Measurements from ENCODE around the gene SRGAP1. TPM values are rescaled to one million over a fixed set of nuclear protein-coding genes. Genes with fewer than 3 reads are reported as not detected.

SRGAP1 gene
- total RNA-seq, 1 donor from 2014 or later: 16.0 TPM

DNA sequence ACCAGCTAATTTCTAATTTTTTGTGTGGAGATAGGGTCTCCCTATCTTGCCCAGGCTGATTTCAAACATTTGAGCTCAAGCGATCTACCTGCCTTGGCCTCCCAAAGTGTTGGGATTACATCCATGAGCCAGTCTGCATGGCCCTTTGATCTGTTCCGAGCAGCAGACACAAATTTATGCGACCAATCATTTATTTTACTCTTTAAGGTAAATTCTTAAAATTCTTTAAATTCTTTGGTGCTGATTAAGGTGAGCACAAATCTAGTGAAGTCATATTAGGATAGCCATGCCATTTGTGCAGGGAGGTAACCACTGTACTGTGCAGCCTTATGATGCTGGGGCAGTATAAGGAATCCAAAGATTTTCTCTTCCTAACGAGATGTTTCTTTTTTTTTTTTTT, 135.7 kb downstream of the SRGAP1 start:
- intact Hi-C loops (cut with DNase I): loop anchor here (5.0 kb wide), 1 partner anchor 1758 kb away; no protein-coding TSS in a partner anchor

DNA sequence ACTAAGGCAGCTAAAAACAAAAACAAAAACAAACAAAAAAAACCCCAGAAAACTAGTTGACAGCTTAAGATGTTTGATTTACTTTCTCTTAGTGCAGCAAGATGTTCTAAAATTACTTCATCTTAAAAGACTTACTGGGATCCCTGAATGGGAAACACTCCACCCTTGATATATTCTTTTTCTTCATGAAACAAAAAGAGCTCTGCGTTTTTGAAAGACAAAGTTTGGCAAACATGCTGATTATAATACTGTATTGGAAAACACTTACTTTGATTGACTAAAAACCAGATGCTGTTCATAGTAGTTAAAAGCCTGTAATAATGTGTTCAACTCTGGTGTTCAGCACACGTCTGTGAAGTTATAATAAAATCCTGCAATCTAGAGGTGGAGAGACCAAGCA, 136.8 kb downstream of the SRGAP1 start:
- DNase-seq (ENCODE audit: low spot score): no peak
- no peak for ATAC-seq
- intact Hi-C loops (cut with DNase I): loop anchor here (5.0 kb wide), 1 partner anchor 1759 kb away; no protein-coding TSS in a partner anchor

More for the DNA sequence above, 135.7 kb downstream of the SRGAP1 start:
- ATAC-seq (no peak), DNase-seq (ENCODE audit: low spot score) (no peak)

- intact Hi-C loops (cut with DNase I): loop anchor here (5.0 kb wide), 1 partner anchor 1760 kb away; no protein-coding TSS in a partner anchor
- DNase-seq (ENCODE audit: low spot score) (no peak), ATAC-seq (no peak)
Observed at GRCh38 chr12:63982604-63983295, 138.2 kb downstream of the SRGAP1 start.

DNA sequence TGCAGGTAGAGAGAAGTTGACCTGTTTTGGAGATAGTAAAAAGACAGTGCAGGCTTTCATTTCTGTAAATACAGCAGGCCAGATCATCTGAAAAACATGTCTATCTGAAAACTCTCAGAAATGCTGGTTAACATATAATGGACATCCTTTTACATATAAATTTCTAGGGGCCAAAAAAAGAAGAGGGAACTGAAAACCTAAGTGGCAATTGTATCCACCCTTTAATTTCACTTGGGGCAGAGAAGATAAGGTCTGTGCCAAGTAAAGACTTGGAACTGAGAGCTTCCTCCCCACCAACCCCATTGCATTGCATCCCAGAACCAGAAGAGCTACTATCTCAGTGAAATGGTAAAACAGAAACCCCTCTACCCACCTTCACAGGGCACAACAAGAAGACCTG, 141.0 kb downstream of the SRGAP1 start:
- intact Hi-C loops (cut with DNase I): loop anchor here (5.0 kb wide), 1 partner anchor 1563 kb away; no protein-coding TSS in a partner anchor
- ATAC-seq (no peak), DNase-seq (ENCODE audit: low spot score) (no peak)

DNA sequence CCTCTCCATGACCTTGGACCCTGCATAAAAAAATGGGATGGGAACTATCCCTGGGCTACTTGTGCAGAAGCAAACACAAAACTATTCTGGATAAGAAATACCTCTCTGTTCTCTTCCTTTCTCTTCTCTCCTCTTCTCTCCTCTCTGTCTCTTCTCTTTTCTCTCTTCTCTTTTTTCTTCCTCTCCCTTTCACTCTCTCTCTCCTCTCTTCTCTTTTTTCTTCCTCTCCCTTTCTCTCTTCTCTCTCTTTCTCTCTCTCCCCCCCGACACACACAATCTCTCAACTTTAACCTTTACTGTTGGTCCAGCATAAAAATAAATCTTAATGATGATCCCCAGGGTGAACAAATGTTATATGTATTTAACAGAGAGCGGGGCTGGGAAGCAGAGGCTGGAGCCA, 141.4 kb downstream of the SRGAP1 start:
- ATAC-seq (no peak), DNase-seq (ENCODE audit: low spot score) (no peak)
- intact Hi-C loops (cut with DNase I): loop anchor here (5.0 kb wide), 1 partner anchor 1564 kb away; no protein-coding TSS in a partner anchor

DNA sequence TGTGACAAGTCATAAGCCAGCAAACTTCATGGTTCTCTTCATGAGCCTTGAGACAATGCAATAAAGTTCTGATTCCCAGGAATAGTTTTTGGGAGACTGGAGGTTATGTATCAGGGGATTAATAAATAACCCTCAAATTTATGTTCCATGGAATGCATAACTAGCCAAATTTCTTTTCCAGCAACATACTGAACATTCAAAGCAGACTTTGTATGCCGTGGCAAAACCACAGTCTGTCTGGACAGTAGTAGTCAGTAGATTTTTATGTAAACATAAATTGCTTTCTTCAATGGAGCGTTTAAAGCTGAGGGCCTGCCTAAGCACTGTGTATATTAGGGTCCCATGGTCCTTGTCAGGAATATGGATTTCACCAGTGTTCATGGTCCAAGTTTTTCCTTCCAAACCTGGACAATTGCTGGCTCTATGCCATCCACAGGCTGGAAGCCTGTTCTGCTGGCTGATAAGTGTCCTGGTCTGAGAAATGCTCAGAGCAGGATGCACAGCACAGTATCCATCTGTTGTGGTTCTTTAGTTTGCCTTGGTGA, 144.9 kb downstream of the SRGAP1 start:
- ATAC-seq (peak; percentile 27), DNase-seq (ENCODE audit: low spot score) (no peak)
- intact Hi-C loops (cut with DNase I): loop anchor here (5.0 kb wide), 1 partner anchor 1567 kb away; no protein-coding TSS in a partner anchor

DNA sequence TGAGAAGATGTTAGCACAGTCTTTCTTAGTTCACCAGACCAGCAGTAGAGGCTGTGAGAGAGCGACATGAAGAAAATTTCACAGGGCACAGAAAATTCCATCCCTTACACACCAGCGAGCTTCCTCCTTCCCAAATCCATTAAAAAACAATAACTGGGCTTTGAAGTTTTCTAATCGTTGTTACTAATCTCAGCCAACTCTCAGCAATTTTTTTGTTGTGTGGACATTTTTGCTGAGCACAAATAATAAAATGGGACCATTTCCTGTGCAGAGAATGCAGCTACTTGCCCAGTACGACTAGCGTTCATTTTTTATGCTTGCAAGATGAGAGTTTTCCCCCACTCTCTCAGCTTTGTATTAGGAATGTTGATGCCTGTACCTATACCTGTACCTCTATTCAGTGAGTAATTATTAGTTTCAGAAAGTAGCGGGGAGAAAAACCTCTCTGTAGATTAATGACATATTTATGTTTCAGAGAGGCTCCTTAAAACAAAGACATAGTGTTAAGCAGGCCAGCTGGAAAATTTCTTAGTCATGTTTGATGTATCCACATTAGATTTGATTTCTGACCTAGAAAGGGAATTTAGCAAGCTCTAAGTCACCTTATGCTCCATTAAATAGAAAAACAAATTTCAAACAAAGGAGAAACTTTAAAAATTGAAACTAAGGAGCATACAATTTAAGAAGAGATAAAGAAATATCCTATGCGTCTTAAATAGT, 146.5 kb downstream of the SRGAP1 start:
- DNase-seq (ENCODE audit: low spot score) (no peak), ATAC-seq (peak; percentile 31)

GRCh38 chr12:63994704-63995103, 150.2 kb downstream of the SRGAP1 start:
- no peak for DNase-seq (ENCODE audit: low spot score)
- intact Hi-C loops (cut with DNase I): no loop called here
- no peak for ATAC-seq

More for the DNA sequence above, 146.5 kb downstream of the SRGAP1 start:
- intact Hi-C loops (cut with DNase I): no loop called here

DNA sequence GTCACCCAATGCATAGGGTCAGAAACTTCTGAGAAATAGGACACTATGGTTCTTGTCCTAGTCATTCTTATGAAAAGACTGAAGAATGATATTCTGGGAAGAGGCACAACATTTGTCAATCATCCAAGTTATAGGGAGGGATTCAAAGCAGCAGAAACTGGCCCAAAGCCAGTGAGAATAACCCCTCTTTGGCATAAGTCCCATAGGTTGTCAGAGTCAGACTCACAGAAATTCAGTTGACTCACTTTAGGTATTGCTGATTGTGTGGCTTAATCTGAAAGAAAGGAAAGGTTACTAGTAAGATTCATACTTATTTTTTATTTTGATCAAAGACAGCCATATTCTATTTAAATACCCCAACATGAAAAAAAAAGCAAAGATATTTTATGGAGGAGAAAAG, 151.0 kb downstream of the SRGAP1 start:
- no peak for ATAC-seq
- intact Hi-C loops (cut with DNase I): no loop called here
- no peak for DNase-seq (ENCODE audit: low spot score)

- ATAC-seq (no peak), DNase-seq (ENCODE audit: low spot score) (no peak)
- intact Hi-C loops (cut with DNase I): no loop called here
Observed at GRCh38 chr12:63996556-63996955, 152.1 kb downstream of the SRGAP1 start.

DNA sequence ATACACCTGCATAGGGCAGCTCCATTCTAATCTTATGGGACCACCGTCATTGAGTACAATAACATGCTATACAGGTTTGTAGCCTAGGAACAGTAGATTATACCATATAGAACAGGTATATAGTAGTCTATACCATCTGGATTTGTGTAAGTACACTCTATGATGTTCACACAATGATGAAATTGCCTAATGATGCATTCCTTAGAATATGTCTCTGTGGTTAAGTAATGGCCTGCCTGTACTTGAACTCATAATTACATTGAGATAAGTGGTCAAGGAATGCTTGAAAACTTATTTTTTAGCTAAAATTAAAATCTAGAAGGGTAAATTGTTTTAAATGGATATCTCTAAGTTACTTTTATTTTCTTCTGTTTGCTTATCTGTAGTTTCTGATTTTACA, 152.7 kb downstream of the SRGAP1 start:
- ATAC-seq (no peak), DNase-seq (ENCODE audit: low spot score) (no peak)
- intact Hi-C loops (cut with DNase I): no loop called here

DNA sequence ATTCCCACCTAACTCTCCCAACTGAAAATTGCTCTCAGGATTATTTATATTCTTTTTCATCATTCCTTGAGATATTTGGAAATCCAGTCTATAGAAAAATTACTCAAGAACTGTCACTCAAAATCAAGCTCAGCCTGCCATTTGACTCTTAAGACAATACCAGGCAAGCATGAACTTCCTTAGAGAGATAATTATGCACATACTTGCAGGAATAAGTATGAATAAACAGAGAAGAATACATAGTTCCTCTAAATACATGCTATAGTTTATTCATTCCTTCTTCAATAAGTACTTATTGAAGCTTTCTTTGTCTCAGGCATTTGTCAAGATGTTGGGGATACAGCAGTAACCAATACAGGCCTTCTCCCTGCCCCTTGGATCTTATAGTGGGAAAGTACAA, 154.1 kb downstream of the SRGAP1 start:
- intact Hi-C loops (cut with DNase I): no loop called here
- no peak for DNase-seq (ENCODE audit: low spot score)
- ATAC-seq: no peak

DNA sequence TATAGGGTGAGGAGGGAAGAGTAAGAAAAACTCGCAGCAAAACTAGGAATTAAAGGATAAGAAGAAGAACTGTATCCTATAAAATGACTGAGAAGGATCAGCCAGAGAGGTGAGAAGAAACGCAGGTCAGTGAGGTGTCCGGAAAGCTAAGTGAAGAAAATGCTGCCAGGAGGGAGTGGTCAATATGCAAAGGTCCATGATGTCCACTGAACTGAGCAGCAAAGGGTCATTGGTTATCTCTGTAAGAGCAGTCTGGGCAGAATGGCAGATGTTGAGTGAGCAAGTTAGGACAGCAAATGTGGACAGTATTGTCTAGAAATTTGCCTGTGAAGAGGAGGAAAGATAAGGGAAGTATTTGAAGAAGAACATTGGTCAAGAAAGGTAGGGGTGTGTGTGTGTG, 155.4 kb downstream of the SRGAP1 start:
- DNase-seq (ENCODE audit: low spot score): no peak
- intact Hi-C loops (cut with DNase I): no loop called here
- ATAC-seq: no peak

GRCh38 chr12:64001439-64001838, 156.9 kb downstream of the SRGAP1 start:
- DNase-seq (ENCODE audit: low spot score) (no peak), ATAC-seq (no peak)
- intact Hi-C loops (cut with DNase I): no loop called here

DNA sequence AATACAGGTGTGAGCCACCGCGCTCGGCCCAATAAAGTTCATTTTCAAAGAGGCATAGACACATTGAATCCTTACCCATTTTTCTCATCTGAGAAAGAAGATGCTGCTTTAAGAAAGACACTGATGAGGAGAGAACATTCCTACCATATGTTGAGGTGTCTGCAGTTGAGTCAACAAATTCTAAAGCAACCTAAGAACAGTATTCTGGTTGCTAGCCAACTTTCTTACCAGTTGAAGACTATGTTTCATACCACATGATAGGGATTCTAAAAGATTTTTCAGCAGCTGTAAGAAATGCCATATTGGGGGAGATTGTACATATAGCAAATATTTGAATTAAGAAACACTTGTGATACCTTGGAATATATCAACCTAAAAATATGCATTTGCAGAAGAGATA, 160.1 kb downstream of the SRGAP1 start:
- intact Hi-C loops (cut with DNase I): no loop called here
- DNase-seq (ENCODE audit: low spot score) (no peak), ATAC-seq (no peak)

- no peak for ATAC-seq
- intact Hi-C loops (cut with DNase I): no loop called here
- no peak for DNase-seq (ENCODE audit: low spot score)
Observed at GRCh38 chr12:64006211-64006825, 161.8 kb downstream of the SRGAP1 start.

DNA sequence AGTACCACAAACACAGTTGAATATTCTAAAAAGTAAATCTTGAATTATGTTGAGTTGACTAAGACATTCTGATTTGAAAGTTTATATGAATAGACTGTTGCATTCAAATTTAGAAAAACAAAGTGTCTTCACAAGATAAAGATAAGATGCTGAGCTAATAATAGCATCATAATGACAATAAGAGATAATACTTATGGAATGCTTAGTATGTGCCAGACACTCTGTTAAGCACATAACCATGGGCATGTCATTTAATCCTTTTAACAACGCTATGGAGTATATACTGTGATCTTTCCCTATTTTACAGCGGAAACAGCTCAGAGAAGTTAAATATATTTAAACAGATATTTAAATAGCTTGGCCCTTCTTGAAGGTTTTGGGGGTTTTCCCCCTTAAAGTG, 163.4 kb downstream of the SRGAP1 start:
- ATAC-seq: no peak
- DNase-seq (ENCODE audit: low spot score): no peak
- intact Hi-C loops (cut with DNase I): no loop called here

GRCh38 chr12:64008596-64008995, 164.1 kb downstream of the SRGAP1 start:
- intact Hi-C loops (cut with DNase I): no loop called here
- no peak for DNase-seq (ENCODE audit: low spot score)
- ATAC-seq: no peak

GRCh38 chr12:64009321-64010068, 165.0 kb downstream of the SRGAP1 start:
- intact Hi-C loops (cut with DNase I): no loop called here
- ATAC-seq (no peak), DNase-seq (ENCODE audit: low spot score) (no peak)

All from sciatic nerve (tissue), 2 donors.